ENCODE data around the gene IGSF22.
"Not testable (repeated sequence)": the region's sequence is repeated elsewhere in the genome, so short reads cannot be mapped to it uniquely, and the experiment has no call there.

The IGSF22 gene

GRCh38 chr11:18696638-18697225, 29.3 kb downstream of the IGSF22 start:
- DNase-seq (ENCODE audit: insufficient read length, low spot score) (no peak), FAIRE-seq (no peak)

- DNase-seq (ENCODE audit: insufficient read length, low spot score), result no peak
- no peak for FAIRE-seq
Measured at GRCh38 chr11:18692941-18693760, 32.8 kb downstream of the IGSF22 start.

GRCh38 chr11:18691467-18692140, 34.4 kb downstream of the IGSF22 start:
- not testable (repeated sequence) for FAIRE-seq; DNase-seq (ENCODE audit: insufficient read length, low spot score)

- DNase-seq (ENCODE audit: insufficient read length, low spot score) (no peak), FAIRE-seq (no peak)
Measured at GRCh38 chr11:18684267-18684666, 41.7 kb downstream of the IGSF22 start.

GRCh38 chr11:18682466-18682865, 43.5 kb downstream of the IGSF22 start:
- no peak for DNase-seq (ENCODE audit: insufficient read length, low spot score)
- FAIRE-seq, result no peak

GRCh38 chr11:18681949-18682348, 44.0 kb downstream of the IGSF22 start:
- not testable (repeated sequence) for DNase-seq (ENCODE audit: insufficient read length, low spot score); FAIRE-seq

GRCh38 chr11:18677560-18677959, 48.4 kb downstream of the IGSF22 start:
- FAIRE-seq (no peak), DNase-seq (ENCODE audit: insufficient read length, low spot score) (no peak)

- DNase-seq (ENCODE audit: insufficient read length, low spot score), result no peak
- FAIRE-seq, result no peak
Measured at GRCh38 chr11:18676803-18677202, 49.2 kb downstream of the IGSF22 start.

GRCh38 chr11:18672209-18672608, 53.8 kb downstream of the IGSF22 start:
- not testable (repeated sequence) for FAIRE-seq; DNase-seq (ENCODE audit: insufficient read length, low spot score)

- FAIRE-seq, result no peak
Measured at GRCh38 chr11:18671246-18671645, 54.7 kb downstream of the IGSF22 start.

GRCh38 chr11:18669711-18670110, 56.3 kb downstream of the IGSF22 start:
- DNase-seq (ENCODE audit: insufficient read length, low spot score) (no peak), FAIRE-seq (no peak)

More at GRCh38 chr11:18671246-18671645, 54.7 kb downstream of the IGSF22 start:
- DNase-seq (ENCODE audit: insufficient read length, low spot score), result no peak

GRCh38 chr11:18669219-18669596, 56.8 kb downstream of the IGSF22 start:
- DNase-seq (ENCODE audit: insufficient read length, low spot score) (no peak), FAIRE-seq (no peak)

GRCh38 chr11:18668131-18668530, 57.9 kb downstream of the IGSF22 start:
- FAIRE-seq, result no peak
- DNase-seq (ENCODE audit: insufficient read length, low spot score), result no peak

- FAIRE-seq, result not testable (repeated sequence)
Measured at GRCh38 chr11:18665353-18665872, 60.6 kb downstream of the IGSF22 start.

GRCh38 chr11:18657673-18658072, 68.3 kb downstream of the IGSF22 start:
- DNase-seq (ENCODE audit: insufficient read length, low spot score) (no peak), FAIRE-seq (no peak)

More at GRCh38 chr11:18665353-18665872, 60.6 kb downstream of the IGSF22 start:
- not testable (repeated sequence) for DNase-seq (ENCODE audit: insufficient read length, low spot score)

Measured in HTR-8/SVneo (cell line).